Gastroesophageal sphincter (tissue), 4 donors: Measurements from ENCODE around the gene PRORP. TPM values are rescaled to one million over a fixed set of nuclear protein-coding genes. Genes with fewer than 3 reads are reported as not detected.
"Not testable (repeated sequence)": the region's sequence is repeated elsewhere in the genome, so short reads cannot be mapped to it uniquely, and the experiment has no call there.

Experiments used
- ATAC-seq: fragments of 150-250 bp; one replicate; pipeline ENCODE4 v1.9.1; 2016; ENCODE audit warnings: mild to moderate bottlenecking, moderate library complexity
- H3K27ac ChIP-seq, 4 donors: fragments of 200-600 bp; sonication (generic) in 3 of 4; 1 replicate in 3 of 4; 2 replicates in 1 of 4; pipeline ENCODE4 v1.5.1; 2016 to 2019
- H3K27me3 ChIP-seq: fragments of 200-600 bp; sonication (generic); one replicate; pipeline ENCODE4 v1.5.1; 2019
- H3K36me3 ChIP-seq, 2 donors: fragments of 200-600 bp; sonication (generic); one replicate each; pipeline ENCODE4 v1.5.1; 2019; ENCODE audit warnings: control low read depth in 1 of 2
- H3K4me1 ChIP-seq, 3 donors: fragments of 200-600 bp; sonication (generic); 1 replicate in 2 of 3; 2 replicates in 1 of 3; pipeline ENCODE4 v1.5.1; 2016 to 2019; ENCODE audit warnings: control low read depth in 2 of 3
- H3K4me3 ChIP-seq, 2 donors: fragments of 200-600 bp; sonication (generic); one replicate each; pipeline ENCODE4 v1.5.1; 2019; ENCODE audit warnings: mild to moderate bottlenecking in 1 of 2, moderate library complexity in 1 of 2
- H3K9me3 ChIP-seq, 3 donors: fragments of 200-600 bp; sonication (generic); one replicate each; pipeline ENCODE4 v1.5.1; 2017 to 2019; ENCODE audit warnings: control low read depth in 2 of 3
- EP300 ChIP-seq: sonication (generic); formaldehyde crosslinking; IDR thresholded peaks from one replicate; pipeline ENCODE4 v1.6.1; 2017; ENCODE audit warnings: antibody characterized with exemption, mild to moderate bottlenecking
- POLR2A ChIP-seq, 2 donors: fragments of 450-650 bp; IDR thresholded peaks; one replicate each; pipeline ENCODE4 v1.6.1; 2017; ENCODE audit warnings: antibody characterized with exemption in 2 of 2, mild to moderate bottlenecking in 2 of 2, moderate library complexity in 1 of 2
- POLR2AphosphoS5 ChIP-seq: sonication (generic); formaldehyde crosslinking; IDR thresholded peaks from one replicate; pipeline ENCODE4 v1.6.1; 2017; ENCODE audit warnings: antibody characterized with exemption
- WGBS, 2 donors: methylation state at CpG; one replicate each; pipeline ENCODE4 v1.1.5; 2018; ENCODE audit warnings: low coverage in 1 of 2; 5-methylcytosine and 5-hydroxymethylcytosine counted together
- total RNA-seq, 4 donors: library from RNA; depleted of rRNA; stranded (reverse); fragments of >200 nt; gene quantifications; one replicate each; pipeline ENCODE4 v1.1.0, GENCODE V29; 2016
- TF ChIP-seq, protein P1 (sequence below), 4 experiments: fragments of 200-600 bp in 2 of 4; fragments of 450-650 bp in 2 of 4; sonication (generic) in 1 of 4; IDR thresholded peaks; one replicate each; pipeline ENCODE4 v1.5.1; 2017 to 2019; ENCODE audit warnings: antibody characterized with exemption in 4 of 4, mild to moderate bottlenecking in 2 of 4, moderate library complexity in 2 of 4

The PRORP gene
- total RNA-seq, 4 donors from 2014 or later, result 15.9 to 25.0 (median 17.5) TPM

DNA sequence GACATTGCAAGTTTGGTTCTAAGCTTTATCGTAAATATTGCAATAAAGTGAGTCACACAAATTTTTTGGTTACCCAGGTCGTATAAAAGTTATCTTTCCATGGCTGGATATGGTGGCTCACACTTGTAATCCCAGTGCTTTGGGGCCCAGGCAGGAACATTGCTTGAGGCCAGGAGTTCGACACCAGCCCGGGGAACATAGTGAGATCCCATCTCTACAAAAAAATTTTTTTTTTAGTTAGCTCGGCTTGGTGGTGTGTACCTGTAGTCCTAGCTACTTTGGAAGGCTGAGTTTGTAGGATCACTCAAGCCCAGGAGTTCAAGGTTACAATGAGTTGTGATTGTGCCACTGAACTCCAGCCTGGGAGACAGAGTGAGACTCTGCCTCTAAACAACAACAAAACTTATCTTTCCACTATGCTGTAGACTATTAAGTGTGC lies 24.4 kb downstream of the PRORP start:
- Histone ChIP-seq H3K4me3 (no peak overlapping the region), H3K27ac (no peak overlapping the region), H3K27me3 (no peaks in the 10 kb centered on the region), H3K4me1 (no peaks in the 10 kb centered on the region), H3K36me3 (peaks cover 0 to 22% of the 10 kb centered on the region in 2 donors), H3K9me3 (no peaks in the 10 kb centered on the region)
- no peak for ATAC-seq
- WGBS, 2 donors, result 93% methylated on average over 5 of the region's 5 CpGs; no CpG with 5 or more reads in 1 of the 2 donors
- TF ChIP-seq, protein P1, sequence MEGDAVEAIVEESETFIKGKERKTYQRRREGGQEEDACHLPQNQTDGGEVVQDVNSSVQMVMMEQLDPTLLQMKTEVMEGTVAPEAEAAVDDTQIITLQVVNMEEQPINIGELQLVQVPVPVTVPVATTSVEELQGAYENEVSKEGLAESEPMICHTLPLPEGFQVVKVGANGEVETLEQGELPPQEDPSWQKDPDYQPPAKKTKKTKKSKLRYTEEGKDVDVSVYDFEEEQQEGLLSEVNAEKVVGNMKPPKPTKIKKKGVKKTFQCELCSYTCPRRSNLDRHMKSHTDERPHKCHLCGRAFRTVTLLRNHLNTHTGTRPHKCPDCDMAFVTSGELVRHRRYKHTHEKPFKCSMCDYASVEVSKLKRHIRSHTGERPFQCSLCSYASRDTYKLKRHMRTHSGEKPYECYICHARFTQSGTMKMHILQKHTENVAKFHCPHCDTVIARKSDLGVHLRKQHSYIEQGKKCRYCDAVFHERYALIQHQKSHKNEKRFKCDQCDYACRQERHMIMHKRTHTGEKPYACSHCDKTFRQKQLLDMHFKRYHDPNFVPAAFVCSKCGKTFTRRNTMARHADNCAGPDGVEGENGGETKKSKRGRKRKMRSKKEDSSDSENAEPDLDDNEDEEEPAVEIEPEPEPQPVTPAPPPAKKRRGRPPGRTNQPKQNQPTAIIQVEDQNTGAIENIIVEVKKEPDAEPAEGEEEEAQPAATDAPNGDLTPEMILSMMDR (IDR thresholded peaks at IDR 0.05), result no peak
- no peak for TF ChIP-seq EP300
- no peak for TF ChIP-seq POLR2AphosphoS5
- TF ChIP-seq POLR2A (IDR thresholded peaks at IDR 0.05), result no peak

DNA sequence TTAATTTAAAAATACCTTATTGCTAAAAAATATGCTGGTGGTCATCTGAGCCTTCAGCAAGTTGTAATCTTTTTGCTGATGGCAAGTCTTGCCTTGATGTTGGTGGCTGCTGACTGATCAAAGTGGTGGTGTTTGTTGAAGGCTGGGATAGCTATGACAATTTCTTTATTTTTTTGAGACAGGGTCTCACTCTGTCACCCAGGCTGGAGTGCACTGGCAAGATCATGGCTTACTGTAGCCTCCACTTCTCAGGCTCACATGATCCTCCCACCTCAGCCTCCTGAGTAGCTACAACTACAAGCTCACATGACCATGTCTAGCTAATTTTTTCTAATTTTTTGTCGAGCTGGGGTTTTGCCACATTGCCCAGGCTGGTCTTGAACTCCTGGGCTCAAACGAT lies 24.8 kb downstream of the PRORP start:
- Histone ChIP-seq H3K27ac (no peak overlapping the region), H3K4me1 (no peaks in the 10 kb centered on the region), H3K4me3 (no peak overlapping the region), H3K9me3 (no peaks in the 10 kb centered on the region), H3K27me3 (no peaks in the 10 kb centered on the region), H3K36me3 (peaks cover 0 to 17% of the 10 kb centered on the region in 2 donors)
- ATAC-seq, result no peak
- WGBS, 2 donors, result 93% methylated on average over 2 of the region's 2 CpGs; no CpG with 5 or more reads in 1 of the 2 donors
- TF ChIP-seq, protein P1 (IDR thresholded peaks at IDR 0.05), result no peak
- TF ChIP-seq POLR2AphosphoS5, result no peak
- no peak for TF ChIP-seq EP300
- no peak for TF ChIP-seq POLR2A (IDR thresholded peaks at IDR 0.05)

DNA sequence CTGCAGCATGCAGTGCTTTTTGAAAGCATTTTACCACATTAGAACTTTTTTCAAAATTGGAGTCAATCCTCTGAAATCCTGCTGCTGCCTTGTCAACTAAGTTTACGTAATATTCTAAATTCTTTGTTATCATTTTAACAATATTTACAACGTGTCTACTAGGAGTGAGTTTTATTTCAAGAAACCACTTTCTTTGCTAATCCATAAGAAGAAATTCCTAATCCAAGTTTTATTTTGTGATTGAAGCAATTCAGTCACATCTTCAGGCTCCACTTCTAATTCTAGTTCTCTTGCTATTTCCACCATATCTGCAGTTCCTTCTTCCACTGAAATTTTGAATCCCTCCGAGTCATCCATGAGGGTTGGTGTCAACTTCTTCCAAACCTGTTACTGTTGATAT lies 25.4 kb downstream of the PRORP start:
- TF ChIP-seq POLR2AphosphoS5 (no peak), EP300 (no peak)
- Histone ChIP-seq H3K4me3 (no peak overlapping the region), H3K36me3 (peaks cover 0 to 16% of the 10 kb centered on the region in 2 donors), H3K9me3 (no peaks in the 10 kb centered on the region), H3K4me1 (no peaks in the 10 kb centered on the region), H3K27ac (no peak overlapping the region), H3K27me3 (no peaks in the 10 kb centered on the region)
- 80 to 83% methylated on average over 3 of the region's 3 CpGs for WGBS, 2 donors
- ATAC-seq, result no peak

DNA sequence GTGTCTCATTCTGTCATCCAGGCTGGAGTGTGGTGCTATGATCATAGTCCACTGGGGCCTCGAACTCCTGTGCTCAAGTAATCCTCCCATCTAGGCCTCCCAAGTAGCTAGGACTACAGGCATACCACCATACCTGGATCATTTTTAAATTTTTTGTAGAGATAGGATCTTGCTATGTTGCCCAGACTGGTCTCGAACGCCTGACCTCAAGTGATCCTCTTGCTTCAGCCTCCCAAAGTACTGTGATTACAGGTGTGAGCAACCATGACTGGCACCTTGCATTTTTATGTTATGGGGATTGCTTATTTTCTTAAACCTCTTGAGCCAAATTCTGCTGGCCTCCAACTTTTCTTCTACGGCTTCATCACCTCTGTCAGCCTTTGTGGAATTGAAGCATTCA lies 26.9 kb downstream of the PRORP start:
- H3K27me3 ChIP-seq, result no peaks in the 10 kb centered on the region
- 97 to 100% methylated on average over 2 to 3 of the region's 4 CpGs for WGBS, 2 donors
- TF ChIP-seq, protein P1 (IDR thresholded peaks at IDR 0.05), result no peak
- TF ChIP-seq EP300, result no peak
- TF ChIP-seq POLR2A (IDR thresholded peaks at IDR 0.05), result no peak
- no peak for TF ChIP-seq POLR2AphosphoS5
- H3K27ac ChIP-seq, result no peak overlapping the region
- H3K36me3 ChIP-seq, result peaks cover 0 to 5% of the 10 kb centered on the region in 2 donors
- H3K4me1 ChIP-seq, result peaks cover 0 to 8% (median 0%) of the 10 kb centered on the region in 3 donors
- no peaks in the 10 kb centered on the region for H3K9me3 ChIP-seq
- ATAC-seq, result no peak
- H3K4me3 ChIP-seq, result no peak overlapping the region

DNA sequence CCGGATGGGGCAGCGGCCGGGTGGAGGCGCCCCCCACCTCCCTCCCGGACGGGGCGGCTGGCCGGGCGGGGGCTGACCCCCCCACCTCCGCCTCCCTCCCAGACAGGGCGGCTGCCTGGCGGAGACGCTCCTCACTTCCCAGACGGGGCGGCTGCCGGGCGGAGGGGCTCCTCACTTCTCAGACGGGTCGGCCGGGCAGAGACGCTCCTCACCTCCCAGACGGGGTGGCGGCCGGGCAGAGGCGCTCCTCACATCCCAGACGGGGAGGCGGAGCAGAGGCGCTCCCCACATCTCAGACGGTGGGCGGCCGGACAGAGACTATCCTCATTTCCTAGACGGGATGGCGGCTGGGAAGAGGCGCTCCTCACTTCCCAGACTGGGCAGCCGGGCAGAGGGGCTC lies 30.2 kb downstream of the PRORP start:
- WGBS, 2 donors, result no CpG with 5 or more reads among the region's 35 CpGs
- H3K4me3 ChIP-seq, H3K27me3 ChIP-seq, H3K27ac ChIP-seq, H3K36me3 ChIP-seq, ATAC-seq, H3K9me3 ChIP-seq: not testable (repeated sequence)
- peaks cover 0 to 20% (median 0%) of the 10 kb centered on the region in 3 donors for H3K4me1 ChIP-seq

DNA sequence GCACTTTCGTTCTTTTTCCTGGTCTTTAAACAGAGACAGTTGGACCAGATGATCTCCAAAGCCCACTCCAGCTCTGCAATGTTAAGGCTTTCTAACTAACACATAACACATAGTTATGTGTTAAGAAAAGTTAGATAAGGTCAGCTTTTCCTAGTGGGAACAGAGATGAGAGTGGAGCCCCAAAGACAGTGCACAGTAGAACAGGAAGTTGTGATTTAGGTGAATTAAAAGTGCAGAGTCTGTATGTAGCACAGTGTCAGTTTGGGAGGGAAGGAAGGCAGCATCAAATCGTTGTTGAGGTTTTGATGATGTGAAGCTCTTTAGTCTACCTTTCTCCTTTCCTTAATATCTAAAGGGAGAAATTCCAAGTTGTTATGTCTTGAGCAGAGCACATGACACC lies 31.7 kb downstream of the PRORP start:
- no peak for TF ChIP-seq EP300
- no peak for TF ChIP-seq POLR2A (IDR thresholded peaks at IDR 0.05)
- TF ChIP-seq POLR2AphosphoS5, result no peak
- TF ChIP-seq, protein P1 (IDR thresholded peaks at IDR 0.05), result no peak

More for the DNA sequence above, 31.7 kb downstream of the PRORP start:
- Histone ChIP-seq H3K4me3 (no peak overlapping the region), H3K27ac (no peak overlapping the region), H3K4me1 (peaks cover 0 to 20% (median 0%) of the 10 kb centered on the region in 3 donors), H3K36me3 (peaks cover 0 to 7% of the 10 kb centered on the region in 2 donors), H3K27me3 (no peaks in the 10 kb centered on the region), H3K9me3 (no peaks in the 10 kb centered on the region)
- no peak for ATAC-seq
- 22 to 46% methylated on average over 2 of the region's 2 CpGs for WGBS, 2 donors
